ENCODE measurements around the gene RAPGEF2. TPM values are rescaled to one million over a fixed set of nuclear protein-coding genes. Genes with fewer than 3 reads are reported as not detected.
A peak's percentile ranks its signal among the peaks of the same experiment; 100 is the strongest.

RAPGEF2 gene
- total and polyA plus RNA-seq, 2 experiments from 2014 or later: 10.2 to 63.1 TPM

DNA sequence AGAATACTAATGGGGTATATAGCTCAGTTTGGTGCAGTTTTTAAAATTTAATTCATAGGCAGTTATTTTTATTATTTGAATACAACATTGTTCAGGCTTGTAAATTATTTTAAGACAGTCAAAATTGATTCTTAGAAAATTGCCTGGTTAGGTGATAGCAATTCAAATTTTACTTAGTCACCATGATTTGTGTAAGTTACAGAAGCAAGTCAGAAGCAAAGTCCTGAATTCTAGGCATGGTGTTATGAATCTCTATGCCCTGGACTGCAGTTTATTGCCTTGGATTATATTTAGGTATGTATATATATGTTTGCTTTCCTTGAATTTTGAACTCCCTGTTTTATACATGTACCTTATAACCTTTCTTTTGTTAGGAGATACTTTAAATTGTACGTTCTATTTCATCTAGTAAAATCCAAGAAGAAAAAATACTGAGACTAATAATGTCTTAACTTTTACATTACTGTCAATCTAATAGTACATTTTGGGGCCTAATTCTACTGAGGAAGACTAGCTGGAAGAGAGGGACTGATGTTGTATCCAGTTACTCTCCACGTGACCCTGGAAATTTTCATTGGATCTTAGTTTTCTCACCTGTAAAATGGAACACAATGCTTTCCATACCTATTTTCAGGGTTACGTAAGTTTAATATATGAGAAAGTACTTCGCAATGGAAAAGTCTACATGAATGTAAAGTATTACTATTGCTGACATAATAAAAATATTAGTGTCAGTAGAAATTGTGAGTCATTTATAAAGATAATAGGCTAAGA lies 25.1 kb downstream of the RAPGEF2 start (continued):
- TF ChIP-seq, protein P1, sequence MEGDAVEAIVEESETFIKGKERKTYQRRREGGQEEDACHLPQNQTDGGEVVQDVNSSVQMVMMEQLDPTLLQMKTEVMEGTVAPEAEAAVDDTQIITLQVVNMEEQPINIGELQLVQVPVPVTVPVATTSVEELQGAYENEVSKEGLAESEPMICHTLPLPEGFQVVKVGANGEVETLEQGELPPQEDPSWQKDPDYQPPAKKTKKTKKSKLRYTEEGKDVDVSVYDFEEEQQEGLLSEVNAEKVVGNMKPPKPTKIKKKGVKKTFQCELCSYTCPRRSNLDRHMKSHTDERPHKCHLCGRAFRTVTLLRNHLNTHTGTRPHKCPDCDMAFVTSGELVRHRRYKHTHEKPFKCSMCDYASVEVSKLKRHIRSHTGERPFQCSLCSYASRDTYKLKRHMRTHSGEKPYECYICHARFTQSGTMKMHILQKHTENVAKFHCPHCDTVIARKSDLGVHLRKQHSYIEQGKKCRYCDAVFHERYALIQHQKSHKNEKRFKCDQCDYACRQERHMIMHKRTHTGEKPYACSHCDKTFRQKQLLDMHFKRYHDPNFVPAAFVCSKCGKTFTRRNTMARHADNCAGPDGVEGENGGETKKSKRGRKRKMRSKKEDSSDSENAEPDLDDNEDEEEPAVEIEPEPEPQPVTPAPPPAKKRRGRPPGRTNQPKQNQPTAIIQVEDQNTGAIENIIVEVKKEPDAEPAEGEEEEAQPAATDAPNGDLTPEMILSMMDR (conservative IDR thresholded peaks at IDR 0.05; ENCODE audit: low read depth in 2 of 2): no peak
- TF ChIP-seq CREB1 (CRISPR knock-in tag; IDR thresholded peaks at IDR 0.05; ENCODE audit: low read depth): no peak

DNA sequence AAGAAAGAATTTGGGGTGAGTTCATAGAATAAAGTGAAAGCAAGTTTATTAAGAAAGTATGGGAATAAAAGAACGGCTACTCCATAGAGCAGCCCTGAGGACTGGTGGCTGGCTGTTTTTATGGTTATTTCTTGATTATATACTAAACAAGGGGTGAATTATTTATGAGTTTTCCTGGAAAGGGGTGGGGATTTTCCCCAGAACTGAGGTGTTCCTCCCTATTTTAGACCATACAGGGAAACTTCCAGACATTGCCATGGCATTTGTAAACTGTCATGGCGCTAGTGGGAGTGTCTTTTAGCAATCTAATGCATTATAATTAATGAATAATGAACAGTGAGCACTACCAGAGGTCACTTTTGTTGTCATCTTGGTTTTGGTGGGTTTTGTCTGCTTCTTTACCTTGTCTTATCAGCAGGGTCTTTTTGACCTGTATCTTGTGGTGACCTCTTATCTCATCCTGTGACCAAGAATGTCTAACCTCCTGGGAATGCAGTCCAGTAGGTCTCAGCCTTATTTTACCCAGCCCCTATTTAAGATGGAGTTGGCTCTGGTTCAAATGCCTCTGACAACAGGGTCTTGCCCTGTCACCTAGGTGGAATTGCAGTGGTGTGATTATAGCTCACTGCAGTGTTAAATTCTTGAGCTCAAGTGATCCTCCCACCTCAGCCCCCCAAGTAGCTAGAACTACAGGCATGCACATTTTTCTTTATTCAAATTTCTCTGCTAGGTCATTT lies 27.1 kb downstream of the RAPGEF2 start:
- H3K36me3 Mint-ChIP-seq (ENCODE audit: low read depth): no peaks in the 10 kb centered on the region
- peak overlapping the region; percentile 49 for H3K27ac Mint-ChIP-seq
- no peak overlapping the region for H3K4me2 ChIP-seq
- no peaks in the 10 kb centered on the region for H3K36me3 ChIP-seq (ENCODE audit: insufficient read depth)
- peaks cover 33% of the 10 kb centered on the region for H3K4me1 Mint-ChIP-seq
- no peak overlapping the region; the same call in 1 of the 2 replicates for H3K27ac ChIP-seq (ENCODE audit: low read depth)
- H3K9me3 Mint-ChIP-seq: no peaks in the 10 kb centered on the region
- H3K4me3 Mint-ChIP-seq: no peak overlapping the region; the same call in 2 of the 3 replicates
- no peaks in the 10 kb centered on the region; the same call in 1 of the 2 replicates for H4K20me1 ChIP-seq (replicated peaks; ENCODE audit: insufficient read depth)
- DNase-seq (ENCODE audit: low spot score) (no peak), ATAC-seq (no peak)
- peaks cover 98% of the 10 kb centered on the region for H3K79me2 ChIP-seq (replicated peaks; ENCODE audit: insufficient read depth)
- H2AFZ ChIP-seq: no peak overlapping the region
- H3K9me2 ChIP-seq (ENCODE audit: insufficient read depth): no peaks in the 10 kb centered on the region
- H3K4me3 ChIP-seq: no peak overlapping the region
- H3K4me1 ChIP-seq (ENCODE audit: insufficient read depth): peaks cover 28% of the 10 kb centered on the region
- H3K27me3 ChIP-seq (ENCODE audit: insufficient read depth): no peaks in the 10 kb centered on the region
- no peaks in the 10 kb centered on the region for H3F3A ChIP-seq (replicated peaks; ENCODE audit: low read depth)
- no peaks in the 10 kb centered on the region for H3K27me3 Mint-ChIP-seq (ENCODE audit: insufficient read depth, low read depth, poor library complexity)
- TF ChIP-seq CREB1 (CRISPR knock-in tag; IDR thresholded peaks at IDR 0.05; ENCODE audit: low read depth): no peak
- TF ChIP-seq, protein P2, sequence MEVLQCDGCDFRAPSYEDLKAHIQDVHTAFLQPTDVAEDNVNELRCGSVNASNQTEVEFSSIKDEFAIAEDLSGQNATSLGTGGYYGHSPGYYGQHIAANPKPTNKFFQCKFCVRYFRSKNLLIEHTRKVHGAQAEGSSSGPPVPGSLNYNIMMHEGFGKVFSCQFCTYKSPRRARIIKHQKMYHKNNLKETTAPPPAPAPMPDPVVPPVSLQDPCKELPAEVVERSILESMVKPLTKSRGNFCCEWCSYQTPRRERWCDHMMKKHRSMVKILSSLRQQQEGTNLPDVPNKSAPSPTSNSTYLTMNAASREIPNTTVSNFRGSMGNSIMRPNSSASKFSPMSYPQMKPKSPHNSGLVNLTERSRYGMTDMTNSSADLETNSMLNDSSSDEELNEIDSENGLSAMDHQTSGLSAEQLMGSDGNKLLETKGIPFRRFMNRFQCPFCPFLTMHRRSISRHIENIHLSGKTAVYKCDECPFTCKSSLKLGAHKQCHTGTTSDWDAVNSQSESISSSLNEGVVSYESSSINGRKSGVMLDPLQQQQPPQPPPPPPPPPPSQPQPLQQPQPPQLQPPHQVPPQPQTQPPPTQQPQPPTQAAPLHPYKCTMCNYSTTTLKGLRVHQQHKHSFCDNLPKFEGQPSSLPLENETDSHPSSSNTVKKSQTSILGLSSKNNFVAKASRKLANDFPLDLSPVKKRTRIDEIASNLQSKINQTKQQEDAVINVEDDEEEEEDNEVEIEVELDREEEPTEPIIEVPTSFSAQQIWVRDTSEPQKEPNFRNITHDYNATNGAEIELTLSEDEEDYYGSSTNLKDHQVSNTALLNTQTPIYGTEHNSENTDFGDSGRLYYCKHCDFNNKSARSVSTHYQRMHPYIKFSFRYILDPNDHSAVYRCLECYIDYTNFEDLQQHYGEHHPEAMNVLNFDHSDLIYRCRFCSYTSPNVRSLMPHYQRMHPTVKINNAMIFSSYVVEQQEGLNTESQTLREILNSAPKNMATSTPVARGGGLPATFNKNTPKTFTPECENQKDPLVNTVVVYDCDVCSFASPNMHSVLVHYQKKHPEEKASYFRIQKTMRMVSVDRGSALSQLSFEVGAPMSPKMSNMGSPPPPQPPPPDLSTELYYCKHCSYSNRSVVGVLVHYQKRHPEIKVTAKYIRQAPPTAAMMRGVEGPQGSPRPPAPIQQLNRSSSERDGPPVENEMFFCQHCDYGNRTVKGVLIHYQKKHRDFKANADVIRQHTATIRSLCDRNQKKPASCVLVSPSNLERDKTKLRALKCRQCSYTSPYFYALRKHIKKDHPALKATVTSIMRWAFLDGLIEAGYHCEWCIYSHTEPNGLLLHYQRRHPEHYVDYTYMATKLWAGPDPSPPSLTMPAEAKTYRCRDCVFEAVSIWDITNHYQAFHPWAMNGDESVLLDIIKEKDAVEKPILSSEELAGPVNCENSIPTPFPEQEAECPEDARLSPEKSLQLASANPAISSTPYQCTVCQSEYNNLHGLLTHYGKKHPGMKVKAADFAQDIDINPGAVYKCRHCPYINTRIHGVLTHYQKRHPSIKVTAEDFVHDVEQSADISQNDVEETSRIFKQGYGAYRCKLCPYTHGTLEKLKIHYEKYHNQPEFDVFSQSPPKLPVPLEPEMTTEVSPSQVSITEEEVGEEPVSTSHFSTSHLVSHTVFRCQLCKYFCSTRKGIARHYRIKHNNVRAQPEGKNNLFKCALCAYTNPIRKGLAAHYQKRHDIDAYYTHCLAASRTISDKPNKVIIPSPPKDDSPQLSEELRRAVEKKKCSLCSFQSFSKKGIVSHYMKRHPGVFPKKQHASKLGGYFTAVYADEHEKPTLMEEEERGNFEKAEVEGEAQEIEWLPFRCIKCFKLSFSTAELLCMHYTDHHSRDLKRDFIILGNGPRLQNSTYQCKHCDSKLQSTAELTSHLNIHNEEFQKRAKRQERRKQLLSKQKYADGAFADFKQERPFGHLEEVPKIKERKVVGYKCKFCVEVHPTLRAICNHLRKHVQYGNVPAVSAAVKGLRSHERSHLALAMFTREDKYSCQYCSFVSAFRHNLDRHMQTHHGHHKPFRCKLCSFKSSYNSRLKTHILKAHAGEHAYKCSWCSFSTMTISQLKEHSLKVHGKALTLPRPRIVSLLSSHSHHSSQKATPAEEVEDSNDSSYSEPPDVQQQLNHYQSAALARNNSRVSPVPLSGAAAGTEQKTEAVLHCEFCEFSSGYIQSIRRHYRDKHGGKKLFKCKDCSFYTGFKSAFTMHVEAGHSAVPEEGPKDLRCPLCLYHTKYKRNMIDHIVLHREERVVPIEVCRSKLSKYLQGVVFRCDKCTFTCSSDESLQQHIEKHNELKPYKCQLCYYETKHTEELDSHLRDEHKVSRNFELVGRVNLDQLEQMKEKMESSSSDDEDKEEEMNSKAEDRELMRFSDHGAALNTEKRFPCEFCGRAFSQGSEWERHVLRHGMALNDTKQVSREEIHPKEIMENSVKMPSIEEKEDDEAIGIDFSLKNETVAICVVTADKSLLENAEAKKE (CRISPR knock-in tag; IDR thresholded peaks at IDR 0.05): no peak
- TF ChIP-seq ZNF331 (CRISPR knock-in tag; IDR thresholded peaks at IDR 0.05; ENCODE audit: low read depth): no peak
- no peak for TF ChIP-seq STAT1 (IDR thresholded peaks at IDR 0.05; ENCODE audit: unreplicated experiment)
- TF ChIP-seq NANOG (IDR thresholded peaks at IDR 0.05; ENCODE audit: borderline replicate concordance): no peak
- TF ChIP-seq, protein P3, sequence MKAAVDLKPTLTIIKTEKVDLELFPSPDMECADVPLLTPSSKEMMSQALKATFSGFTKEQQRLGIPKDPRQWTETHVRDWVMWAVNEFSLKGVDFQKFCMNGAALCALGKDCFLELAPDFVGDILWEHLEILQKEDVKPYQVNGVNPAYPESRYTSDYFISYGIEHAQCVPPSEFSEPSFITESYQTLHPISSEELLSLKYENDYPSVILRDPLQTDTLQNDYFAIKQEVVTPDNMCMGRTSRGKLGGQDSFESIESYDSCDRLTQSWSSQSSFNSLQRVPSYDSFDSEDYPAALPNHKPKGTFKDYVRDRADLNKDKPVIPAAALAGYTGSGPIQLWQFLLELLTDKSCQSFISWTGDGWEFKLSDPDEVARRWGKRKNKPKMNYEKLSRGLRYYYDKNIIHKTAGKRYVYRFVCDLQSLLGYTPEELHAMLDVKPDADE (IDR thresholded peaks at IDR 0.05): no peak
- no peak for TF ChIP-seq EZH2phosphoT487 (IDR thresholded peaks at IDR 0.05; ENCODE audit: unreplicated experiment)
- no peak for TF ChIP-seq POLR2AphosphoS5 (IDR thresholded peaks at IDR 0.05; ENCODE audit: low read depth)
- no peak for TF ChIP-seq ZNF114 (CRISPR knock-in tag; IDR thresholded peaks at IDR 0.05)
- no peak for TF ChIP-seq EZH2 (IDR thresholded peaks at IDR 0.05; ENCODE audit: low read depth, unreplicated experiment)
